ENCODE data around the gene PDSS2.

Gene PDSS2

DNA sequence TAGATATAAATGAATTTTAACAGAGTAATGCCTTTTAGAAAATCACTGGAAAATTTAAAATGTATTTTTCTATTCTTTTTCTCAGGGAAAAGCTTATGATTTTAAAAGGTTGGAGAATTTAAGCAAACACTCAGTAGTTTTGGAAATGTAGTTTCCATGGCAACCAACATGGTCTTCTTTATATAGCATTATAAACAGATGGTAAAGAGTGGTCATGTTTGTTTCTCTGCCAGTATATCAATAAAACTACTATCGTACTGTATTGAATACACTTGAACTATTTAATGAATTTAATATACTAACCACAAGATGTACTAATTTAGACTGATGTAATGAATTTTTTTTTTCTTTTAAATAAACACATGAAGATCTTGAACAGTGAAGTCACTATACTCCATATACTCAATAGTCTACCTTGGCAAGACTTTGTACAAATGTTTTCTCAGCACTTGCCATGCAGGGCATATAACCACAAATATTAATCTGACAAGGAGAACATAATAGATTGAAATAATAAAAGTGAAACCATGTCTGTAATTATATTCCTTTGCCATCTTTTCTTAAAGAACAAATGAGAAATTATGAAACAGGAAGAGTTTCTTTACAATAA, 105.5 kb downstream of the PDSS2 start:
- DNase-seq: no peak
- TF ChIP-seq POLR2A (IDR thresholded peaks at IDR 0.05; ENCODE audit: low read length) (no peak), GATA1 (IDR thresholded peaks at IDR 0.05; ENCODE audit: low read depth, low read length) (no peak)

DNA sequence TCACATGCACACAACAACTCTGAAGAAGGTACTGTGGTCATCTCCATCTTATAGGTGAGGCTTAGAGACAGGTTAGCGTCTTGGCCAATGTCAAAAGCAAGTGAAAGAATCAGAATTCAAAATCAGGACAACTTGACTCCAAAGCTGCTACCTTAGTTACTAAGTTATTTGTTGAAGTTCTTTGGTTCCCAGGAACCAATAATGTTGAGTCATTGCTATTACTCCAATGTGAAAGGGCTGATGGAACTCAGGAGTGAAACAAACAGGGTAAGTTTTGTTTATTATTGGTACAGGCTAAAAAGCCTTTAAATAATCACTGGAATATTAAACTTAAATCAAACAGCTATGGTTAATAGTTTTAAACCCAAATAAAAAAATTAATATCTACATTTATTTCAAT, 111.1 kb downstream of the PDSS2 start:
- no peak for DNase-seq
- TF ChIP-seq POLR2A (IDR thresholded peaks at IDR 0.05; ENCODE audit: low read length) (no peak), GATA1 (IDR thresholded peaks at IDR 0.05; ENCODE audit: low read depth, low read length) (no peak)

DNA sequence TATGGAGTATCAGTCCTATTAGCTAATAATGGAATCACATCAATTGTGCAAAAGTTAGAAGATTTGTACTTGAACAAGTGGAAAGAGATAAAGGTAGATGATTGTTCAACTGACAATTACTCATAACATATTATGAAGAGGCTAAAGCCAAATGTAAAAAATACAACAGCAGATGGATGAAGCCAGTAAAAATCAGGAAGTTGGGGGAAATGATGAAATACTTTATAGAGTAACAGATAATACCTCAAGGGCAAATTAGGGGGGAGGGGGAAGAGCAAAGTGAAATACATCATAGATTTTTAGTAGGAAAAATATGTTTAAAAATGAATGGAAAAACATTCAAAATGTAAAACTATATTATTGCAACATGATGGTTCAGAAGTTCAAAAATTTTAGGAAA, 114.0 kb downstream of the PDSS2 start:
- TF ChIP-seq GATA1 (IDR thresholded peaks at IDR 0.05; ENCODE audit: low read depth, low read length) (no peak), POLR2A (IDR thresholded peaks at IDR 0.05; ENCODE audit: low read length) (no peak)
- no peak for DNase-seq

DNA sequence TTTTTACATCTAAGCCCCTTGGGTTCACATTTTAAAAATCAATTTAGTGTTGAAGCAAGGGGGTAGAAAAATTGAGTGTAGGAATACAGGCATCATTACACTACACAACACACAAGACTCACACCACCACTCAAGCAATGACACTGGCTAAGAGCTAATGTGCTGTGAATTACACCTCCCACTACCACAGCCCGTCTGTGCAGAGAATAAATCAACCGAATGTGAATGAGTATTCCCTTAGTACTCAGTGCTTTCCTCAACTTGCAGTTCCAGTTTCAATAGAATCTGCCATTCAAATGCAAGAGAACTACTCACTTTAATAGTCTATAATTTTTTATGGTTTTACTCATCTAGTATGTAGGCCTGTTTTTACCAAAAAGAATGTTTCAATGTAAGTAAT, 114.4 kb downstream of the PDSS2 start:
- no peak for DNase-seq
- no peak for TF ChIP-seq POLR2A (IDR thresholded peaks at IDR 0.05; ENCODE audit: low read length)
- no peak for TF ChIP-seq GATA1 (IDR thresholded peaks at IDR 0.05; ENCODE audit: low read depth, low read length)

DNA sequence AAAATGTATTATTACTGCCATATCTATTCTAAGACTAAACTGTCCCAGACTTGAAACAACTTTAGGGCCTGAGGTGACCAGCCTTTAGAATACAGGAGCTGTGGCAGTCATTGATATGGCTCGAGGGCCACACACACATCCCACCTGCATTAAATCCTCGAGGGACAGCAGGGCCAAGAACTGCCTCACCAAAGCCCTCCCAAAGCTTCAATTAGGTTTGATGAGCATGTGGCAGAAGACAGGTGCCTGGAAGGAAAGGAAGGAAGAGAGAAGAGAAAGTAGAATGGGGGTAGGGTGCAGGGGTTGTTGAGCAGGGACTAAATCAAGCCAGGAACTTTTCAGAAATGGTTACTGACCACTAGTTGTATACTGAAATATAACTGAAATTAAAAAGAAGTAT, 115.0 kb downstream of the PDSS2 start:
- no peak for DNase-seq
- TF ChIP-seq GATA1 (IDR thresholded peaks at IDR 0.05; ENCODE audit: low read depth, low read length): no peak
- no peak for TF ChIP-seq POLR2A (IDR thresholded peaks at IDR 0.05; ENCODE audit: low read length)

DNA sequence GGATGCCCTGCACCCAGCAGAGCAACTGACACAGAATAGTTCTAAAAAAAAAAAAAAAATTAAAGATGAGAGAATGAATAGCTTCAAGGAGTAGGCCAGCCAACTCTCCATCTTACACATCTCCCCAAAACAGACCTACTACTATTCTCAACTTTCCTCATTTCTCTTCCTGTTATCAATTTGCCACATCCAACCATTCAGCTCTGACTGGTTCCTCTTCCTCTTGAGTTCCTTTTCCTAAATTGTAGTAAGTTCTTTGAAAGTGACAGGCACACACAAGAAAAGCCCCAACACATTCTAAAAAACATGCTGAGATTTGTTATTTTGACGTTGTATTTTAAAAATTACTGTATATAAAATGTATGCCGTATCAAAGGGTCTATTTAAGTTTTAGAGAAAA, 117.2 kb downstream of the PDSS2 start:
- TF ChIP-seq GATA1 (IDR thresholded peaks at IDR 0.05; ENCODE audit: low read depth, low read length) (no peak), POLR2A (IDR thresholded peaks at IDR 0.05; ENCODE audit: low read length) (no peak)
- DNase-seq: no peak

DNA sequence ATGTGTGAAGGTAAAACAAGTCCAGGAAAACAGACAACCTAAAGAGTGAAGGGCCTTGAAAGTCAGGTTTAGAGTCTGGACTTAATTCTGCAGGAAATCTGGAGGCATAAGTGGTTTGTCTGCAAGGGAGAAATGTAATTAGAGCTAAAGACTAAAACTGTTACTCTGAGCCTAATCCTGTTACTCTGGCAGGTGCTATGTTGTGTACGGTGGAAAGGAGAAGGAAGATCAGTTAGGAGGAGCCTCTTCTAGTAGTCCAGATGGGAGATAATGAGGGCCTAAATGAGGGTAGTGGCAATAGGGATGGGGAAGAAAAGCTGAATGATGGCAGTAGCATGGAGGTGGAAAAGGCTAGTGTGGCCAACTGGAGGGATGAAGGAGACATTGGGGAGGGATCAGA, 118.5 kb downstream of the PDSS2 start:
- no peak for TF ChIP-seq GATA1 (IDR thresholded peaks at IDR 0.05; ENCODE audit: low read depth, low read length)
- no peak for TF ChIP-seq POLR2A (IDR thresholded peaks at IDR 0.05; ENCODE audit: low read length)
- DNase-seq: no peak

DNA sequence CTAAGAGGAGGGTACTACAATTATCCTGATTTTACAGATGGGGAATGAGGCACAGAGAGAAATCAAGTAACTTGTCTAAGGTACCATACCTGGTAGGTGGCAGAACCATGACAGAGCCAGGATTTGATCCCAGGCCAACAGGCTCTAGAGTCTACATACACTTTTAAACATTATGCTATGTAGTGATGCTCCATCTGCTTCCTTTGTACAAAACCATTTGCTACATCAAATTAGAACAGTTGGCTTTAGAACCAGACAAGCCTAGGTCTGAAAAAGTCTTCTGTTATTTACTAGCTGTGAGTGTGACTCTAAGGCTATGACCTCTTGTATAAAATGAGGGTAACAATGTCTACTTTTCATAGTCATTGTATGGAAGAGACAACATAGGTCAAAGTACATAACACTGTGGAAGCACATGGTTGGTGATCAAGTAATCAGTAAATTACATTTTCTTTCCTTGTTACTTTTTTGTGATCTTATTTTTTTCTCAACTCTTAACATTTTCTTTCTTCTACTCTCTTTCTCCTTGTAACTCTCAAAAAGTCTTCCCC, 122.1 kb downstream of the PDSS2 start:
- TF ChIP-seq GATA1 (IDR thresholded peaks at IDR 0.05; ENCODE audit: low read depth, low read length) (no peak), POLR2A (IDR thresholded peaks at IDR 0.05; ENCODE audit: low read length) (no peak)
- DNase-seq: no peak

DNA sequence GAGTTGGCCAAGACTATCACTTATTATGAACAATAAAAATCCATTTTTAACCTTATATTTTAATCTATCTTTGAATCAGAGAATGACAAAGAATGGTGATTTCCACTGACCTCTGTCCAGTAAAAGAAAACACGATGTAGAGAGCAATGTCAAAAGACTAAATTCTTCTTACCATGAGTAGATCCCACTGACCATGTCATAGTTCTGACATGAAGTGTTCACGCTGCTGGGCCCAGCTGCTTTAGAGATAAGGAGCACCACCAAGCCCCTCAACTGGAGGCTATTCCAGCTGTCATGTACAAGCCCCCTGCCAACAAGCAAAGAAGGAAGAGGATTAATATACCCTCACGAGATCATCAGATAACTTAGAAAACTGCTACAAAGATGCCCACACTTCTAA, 125.3 kb downstream of the PDSS2 start:
- DNase-seq: no peak
- no peak for TF ChIP-seq GATA1 (IDR thresholded peaks at IDR 0.05; ENCODE audit: low read depth, low read length)
- TF ChIP-seq POLR2A (IDR thresholded peaks at IDR 0.05; ENCODE audit: low read length): no peak

DNA sequence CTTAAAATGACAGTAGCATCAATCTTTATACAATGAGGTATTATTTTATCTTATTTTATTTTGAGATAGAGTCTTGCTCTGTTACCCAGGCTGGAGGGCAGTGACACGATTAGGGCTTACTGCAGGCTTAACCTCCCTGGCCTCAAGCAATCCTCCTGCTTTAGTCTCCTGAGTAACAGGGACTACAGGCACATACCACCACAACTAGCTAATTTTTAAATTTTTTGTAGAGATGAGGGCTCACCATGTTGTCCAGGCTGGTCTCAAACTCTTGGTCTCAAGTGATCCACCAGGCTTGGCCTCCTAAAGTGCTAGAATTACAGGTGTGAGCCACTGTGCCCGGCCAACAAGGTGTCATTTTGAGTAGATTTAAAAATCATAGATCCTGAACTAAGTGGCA, 125.9 kb downstream of the PDSS2 start:
- TF ChIP-seq GATA1 (IDR thresholded peaks at IDR 0.05; ENCODE audit: low read depth, low read length) (no peak), POLR2A (IDR thresholded peaks at IDR 0.05; ENCODE audit: low read length) (no peak)
- no peak for DNase-seq

DNA sequence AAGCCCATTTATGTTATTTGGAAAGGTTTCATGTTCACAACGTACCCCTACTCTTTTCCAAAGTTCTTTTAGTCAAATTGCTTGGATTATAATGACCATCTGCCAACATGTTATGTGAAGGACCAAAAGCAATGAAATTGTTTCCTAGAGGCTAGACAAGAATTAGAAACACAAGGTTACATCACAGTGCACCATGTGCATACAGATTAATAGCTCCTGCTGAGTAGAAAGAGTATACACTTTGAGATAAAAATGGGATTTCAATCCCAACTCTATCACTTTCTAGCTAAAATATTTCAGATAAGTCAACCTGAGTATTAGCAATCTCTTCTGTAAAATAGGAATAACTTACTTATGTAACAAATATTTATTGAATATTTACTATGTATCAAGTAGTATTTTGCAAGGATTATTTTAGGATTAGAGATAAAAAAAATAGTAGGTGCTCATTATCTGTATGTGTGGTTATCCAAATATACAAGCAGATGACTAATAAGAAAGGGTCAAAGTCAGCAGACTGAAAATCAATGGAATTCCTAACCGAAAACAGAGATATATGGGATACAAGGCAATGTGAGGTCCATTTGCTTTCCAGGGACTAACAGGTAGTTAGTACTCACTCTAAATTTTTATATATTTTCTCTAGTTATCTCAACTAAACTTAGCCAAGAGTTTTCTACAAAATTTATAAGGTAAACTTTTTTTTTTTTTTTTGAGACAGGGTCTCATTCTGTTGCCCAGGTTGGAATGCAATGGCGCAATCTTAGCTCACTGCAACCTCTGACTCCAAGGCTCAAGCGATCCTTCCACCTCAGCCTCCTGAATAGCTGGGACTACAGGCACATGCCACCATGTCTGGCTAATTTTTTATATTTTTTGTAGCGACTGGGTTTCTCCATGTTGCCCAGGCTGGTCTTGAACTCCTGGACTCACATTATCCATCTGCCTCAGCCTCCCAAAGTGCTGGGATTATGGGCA, 127.7 kb downstream of the PDSS2 start:
- DNase-seq: no peak
- TF ChIP-seq GATA1 (IDR thresholded peaks at IDR 0.05; ENCODE audit: low read depth, low read length) (no peak), POLR2A (IDR thresholded peaks at IDR 0.05; ENCODE audit: low read length) (no peak)

DNA sequence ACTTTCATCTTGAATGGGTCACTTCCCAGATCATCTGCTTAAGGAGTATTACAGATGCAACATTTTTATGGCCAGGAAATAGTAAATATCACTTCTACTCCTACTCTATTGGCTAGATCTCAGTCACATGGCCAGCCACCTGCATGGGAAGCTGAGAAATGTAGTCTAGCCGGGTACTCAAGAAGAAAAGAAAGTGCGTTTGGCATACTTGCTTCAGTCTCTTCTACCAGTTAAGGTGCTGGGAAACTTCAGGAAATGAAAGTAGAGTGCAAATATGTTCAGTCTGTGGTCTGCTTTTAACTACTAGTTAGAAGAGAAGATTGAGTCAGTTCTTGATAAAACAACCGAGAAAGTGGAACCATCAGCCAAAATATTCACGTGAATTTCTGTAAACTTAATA, 129.2 kb downstream of the PDSS2 start:
- DNase-seq: no peak
- TF ChIP-seq GATA1 (IDR thresholded peaks at IDR 0.05; ENCODE audit: low read depth, low read length) (no peak), POLR2A (IDR thresholded peaks at IDR 0.05; ENCODE audit: low read length) (no peak)

DNA sequence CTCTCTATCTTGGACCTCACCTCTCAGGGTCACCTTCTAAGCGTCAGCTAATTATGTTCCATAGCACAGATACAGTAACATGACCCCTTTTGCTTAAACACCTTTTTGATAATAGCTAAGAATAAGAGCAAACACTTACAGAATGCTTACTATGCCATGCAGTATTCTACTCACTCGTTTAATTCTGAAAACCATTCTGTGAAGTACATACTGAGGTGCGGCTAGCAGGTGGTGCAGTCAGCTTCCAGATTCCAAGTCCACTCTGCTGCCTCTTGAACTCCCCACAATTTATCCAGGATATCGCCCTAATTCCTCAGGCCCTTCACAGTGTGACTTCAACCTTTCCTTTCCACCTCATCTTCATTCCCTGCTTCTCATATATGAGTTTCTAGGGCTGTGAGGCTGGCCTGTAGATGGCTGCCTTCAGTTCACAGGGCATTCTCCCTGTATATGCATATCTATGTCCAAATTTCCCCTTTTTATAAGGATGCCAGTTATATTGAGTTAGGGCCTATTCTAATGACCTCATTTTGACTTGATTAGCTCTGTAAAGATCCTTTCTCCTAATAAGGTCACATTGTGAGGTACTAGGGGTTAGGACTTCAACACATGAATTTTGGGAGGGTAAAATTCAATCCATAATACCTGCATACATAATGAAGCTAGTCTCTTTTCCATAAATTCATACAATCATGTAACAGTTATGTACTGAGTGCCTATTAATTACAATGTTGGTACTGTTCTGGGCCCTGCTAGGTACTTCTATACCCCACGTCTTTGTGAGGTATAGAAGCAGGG, 130.1 kb downstream of the PDSS2 start:
- DNase-seq: no peak
- TF ChIP-seq POLR2A (IDR thresholded peaks at IDR 0.05; ENCODE audit: low read length) (no peak), GATA1 (IDR thresholded peaks at IDR 0.05; ENCODE audit: low read depth, low read length) (no peak)

DNA sequence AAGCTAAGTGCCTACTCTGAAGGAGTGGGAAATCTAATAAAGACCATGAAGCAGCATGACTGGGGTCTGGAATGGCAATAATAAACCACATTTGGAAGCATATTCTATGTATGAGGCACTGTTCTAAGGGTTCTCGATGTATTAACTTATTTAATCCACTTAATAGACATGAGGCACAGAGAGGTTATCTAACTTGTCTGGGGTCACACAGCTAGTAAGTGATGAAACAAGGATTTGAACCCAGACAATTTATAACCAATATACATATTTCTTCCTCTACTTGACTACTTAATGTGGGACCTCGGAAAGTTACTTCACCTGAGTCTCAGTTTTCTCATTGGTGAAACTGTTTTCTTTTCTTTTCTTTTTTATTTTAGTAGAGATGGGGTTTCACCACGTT, 131.3 kb downstream of the PDSS2 start:
- DNase-seq: no peak
- TF ChIP-seq GATA1 (IDR thresholded peaks at IDR 0.05; ENCODE audit: low read depth, low read length): no peak
- no peak for TF ChIP-seq POLR2A (IDR thresholded peaks at IDR 0.05; ENCODE audit: low read length)
